HepG2 (cell line): ENCODE measurements around the gene EXOSC7. TPM values are rescaled to one million over a fixed set of nuclear protein-coding genes. Genes with fewer than 3 reads are reported as not detected.

Experiments used
- ATAC-seq: fragments of 200-7000 bp; cut with Tn5 transposase; 3 replicates; pipeline ENCODE4 v1.9.1; 2020; ENCODE audit warnings: mild to moderate bottlenecking, moderate library complexity
- BruUV-seq: library from RNA; stranded (reverse); fragments of 400-500 nt; replicated peaks from 2 replicates; lab custom pipeline; 2021; lab: Mats Ljungman, UMichigan
- CTCF ChIA-PET: fragments of 300-600 bp; formaldehyde crosslinking; extraction: SDS; loops from one replicate; lab custom pipeline; 2021; ENCODE audit warnings: low total read pairs, inconsistent platforms, low intra/inter-chr PET ratio; lab: Yijun Ruan, JAX
- POLR2A ChIA-PET: fragments of 350-600 bp; sonication (Branson Sonifier 250); formaldehyde crosslinking; loops from one replicate; lab custom pipeline; 2020; ENCODE audit warnings: antibody characterized with exemption, inconsistent platforms; lab: Yijun Ruan, JAX
- DNase-seq: peaks from one replicate; pipeline ENCODE4 v3.0.0-alpha.2; 2015; ENCODE audit warnings: low spot score
- FAIRE-seq: peaks from 3 replicates; lab custom pipeline; 2011; peaks lifted over from hg19 to GRCh38; lab: Jason Lieb, UNC
- H2AFZ ChIP-seq: one replicate; pipeline ENCODE4 v1.6.1; 2011; ENCODE audit warnings: low read length, inconsistent platforms
- H3K27ac ChIP-seq: fragments of 300-600 bp; 3 replicates; pipeline ENCODE4 v1.8.0; 2011; ENCODE audit warnings: mixed run types, mild to moderate bottlenecking, mixed read lengths, low read length, inconsistent platforms; ENCODE audit not compliant: insufficient read depth; ENCODE audit errors: extremely low read length
- H3K27me3 ChIP-seq, 2 experiments: fragments of 200-600 bp in 1 of 2; 2 replicates in 1 of 2; 3 replicates in 1 of 2; pipeline versions ENCODE4 v1.6.0 to v1.8.0; 2011; ENCODE audit warnings: low read length in 2 of 2, mild to moderate bottlenecking in 2 of 2, moderate library complexity in 2 of 2, inconsistent platforms in 1 of 2; ENCODE audit not compliant: insufficient read depth in 2 of 2, control insufficient read depth in 1 of 2
- H3K36me3 ChIP-seq, 2 experiments: fragments of 200-600 bp in 1 of 2; replicated peaks in 1 of 2; 2 replicates in 1 of 2; 3 replicates in 1 of 2; pipeline versions ENCODE4 v1.5.1 to v1.8.0; 2011; ENCODE audit warnings: low read length in 2 of 2, inconsistent platforms in 1 of 2; ENCODE audit not compliant: insufficient read depth in 2 of 2, control insufficient read depth in 1 of 2
- H3K4me1 ChIP-seq: 2 replicates; pipeline ENCODE4 v1.5.1; 2012; ENCODE audit warnings: low read length, inconsistent platforms; ENCODE audit not compliant: insufficient read depth
- H3K4me2 ChIP-seq: 2 replicates; pipeline ENCODE4 v1.6.0; 2011; ENCODE audit warnings: low read depth, low read length, inconsistent platforms
- H3K4me3 ChIP-seq, 3 experiments: fragments of 200-600 bp in 1 of 3; sonication (generic), shearing (Covaris generic) in 1 of 3; replicated peaks in 1 of 3; 2 replicates each; pipeline ENCODE4 v1.5.1; 2011 to 2016; ENCODE audit warnings: low read length in 3 of 3, inconsistent platforms in 2 of 3, low read depth in 2 of 3, mild to moderate bottlenecking in 2 of 3, control low read depth in 1 of 3, mixed read lengths in 1 of 3; ENCODE audit not compliant: insufficient read depth in 1 of 3
- H3K79me2 ChIP-seq: one replicate; pipeline ENCODE4 v1.6.1; 2011; ENCODE audit warnings: low read length, inconsistent platforms; ENCODE audit not compliant: insufficient read depth
- H3K9ac ChIP-seq: 2 replicates; pipeline ENCODE4 v1.6.0; 2011; ENCODE audit warnings: mild to moderate bottlenecking, low read depth, low read length, inconsistent platforms; ENCODE audit not compliant: insufficient read depth
- H3K9me3 ChIP-seq: 2 replicates; pipeline ENCODE4 v1.5.1; 2012; ENCODE audit warnings: mild to moderate bottlenecking, low read length
- H4K20me1 ChIP-seq: 2 replicates; pipeline ENCODE4 v1.6.0; 2011; ENCODE audit warnings: inconsistent platforms, mild to moderate bottlenecking, low read length, moderate library complexity; ENCODE audit not compliant: insufficient read depth
- CBFB ChIP-seq: sonication (generic); formaldehyde crosslinking; IDR thresholded peaks from 2 replicates; pipeline ENCODE4 v1.4.0; 2020; ENCODE audit warnings: missing genetic modification reagents
- ELK4 ChIP-seq: sonication (generic); formaldehyde crosslinking; IDR thresholded peaks from 2 replicates; pipeline ENCODE4 v1.9.0; 2021; ENCODE audit warnings: missing genetic modification reagents, borderline replicate concordance
- FOXP4 ChIP-seq: sonication (generic); formaldehyde crosslinking; IDR thresholded peaks from 2 replicates; pipeline ENCODE4 v1.4.0; 2020; ENCODE audit warnings: missing genetic modification reagents
- GLMP ChIP-seq: sonication (generic); formaldehyde crosslinking; IDR thresholded peaks from 2 replicates; pipeline ENCODE4 v1.9.0; 2021; ENCODE audit warnings: missing genetic modification reagents, mild to moderate bottlenecking, borderline replicate concordance
- MYC ChIP-seq: sonication (generic); formaldehyde crosslinking; IDR thresholded peaks from 2 replicates; pipeline ENCODE4 v1.9.0; 2021; ENCODE audit warnings: missing genetic modification reagents, borderline replicate concordance
- SALL1 ChIP-seq: sonication (generic); formaldehyde crosslinking; IDR thresholded peaks from 2 replicates; pipeline ENCODE4 v1.8.0; 2022; ENCODE audit warnings: mild to moderate bottlenecking, missing genetic modification reagents
- ZBTB7A ChIP-seq: sonication (generic); formaldehyde crosslinking; IDR thresholded peaks from 2 replicates; pipeline ENCODE4 v1.8.0; 2022; ENCODE audit warnings: mild to moderate bottlenecking, missing genetic modification reagents
- ZEB1 ChIP-seq: IDR thresholded peaks from 2 replicates; pipeline ENCODE4 v1.6.1; 2012; ENCODE audit warnings: mild to moderate bottlenecking, low read depth, inconsistent platforms; ENCODE audit not compliant: insufficient replicate concordance
- ZNF256 ChIP-seq: sonication (generic); formaldehyde crosslinking; conservative IDR thresholded peaks from 2 replicates; pipeline ENCODE4 v1.4.0; 2020; ENCODE audit warnings: missing genetic modification reagents
- ZNF512 ChIP-seq: sonication (generic); formaldehyde crosslinking; IDR thresholded peaks from 2 replicates; pipeline ENCODE4 v1.4.0; 2020; ENCODE audit warnings: mild to moderate bottlenecking, missing genetic modification reagents
- ZNF556 ChIP-seq: sonication (generic); formaldehyde crosslinking; IDR thresholded peaks from 2 replicates; pipeline ENCODE4 v1.4.0; 2020; ENCODE audit warnings: mild to moderate bottlenecking, missing genetic modification reagents, borderline replicate concordance
- ZNF562 ChIP-seq: sonication (generic); formaldehyde crosslinking; IDR thresholded peaks from 2 replicates; pipeline ENCODE4 v1.8.0; 2022; ENCODE audit warnings: missing genetic modification reagents, borderline replicate concordance
- ZNF772 ChIP-seq: sonication (generic); formaldehyde crosslinking; IDR thresholded peaks from 2 replicates; pipeline ENCODE4 v1.5.0; 2020; ENCODE audit warnings: mild to moderate bottlenecking, missing genetic modification reagents
- WGBS: methylation state at CpG from one replicate; pipeline ENCODE4 v1.1.6; 2017; ENCODE audit warnings: low lambda C conversion rate; 5-methylcytosine and 5-hydroxymethylcytosine counted together
- in situ Hi-C: cut with HindIII; loops from 2 replicates; pipeline ENCODE4 v1.10.0; 2017; ENCODE audit warnings: low pct_unique_long_range_greater_than_20kb; ENCODE audit not compliant: extremely low pct_ligation_motif_present
- intact Hi-C: fragments of 100-400 bp; cut with micrococcal nuclease; formaldehyde crosslinking; loops from one replicate; pipeline ENCODE4 v1.10.0; 2022; ENCODE audit not compliant: unreplicated experiment
- polyA plus RNA-seq, 8 experiments: library from polyadenylated mRNA; depleted of rRNA in 3 of 8; stranded (reverse) in 7 of 8; unstranded in 1 of 8; fragments of >200 nt; fragmentation: Illumina TruSeq in 4 of 8; extraction: Trizol in 4 of 8; gene quantifications; 2 replicates each; pipeline versions ENCODE4 v1.2.1 to v1.2.3, GENCODE V29; 2011 to 2016; ENCODE audit warnings: low read depth in 4 of 8, missing spikeins in 1 of 8, mixed read lengths in 1 of 8; ENCODE audit not compliant: insufficient read depth in 1 of 8
- total RNA-seq, 5 experiments: library from RNA; depleted of rRNA; stranded (reverse); fragments of >200 nt; fragmentation: Illumina TruSeq; extraction: Trizol; gene quantifications; 2 replicates each; pipeline ENCODE4 v1.2.3, GENCODE V29; 2016; ENCODE audit warnings: low read depth in 1 of 5

EXOSC7 gene
- total and polyA plus RNA-seq, 2 of the 13 experiments (the other 11 are each of a cell fraction or from before 2014, with no cell fraction given) = 68.3 to 74.7 TPM

- TF ChIP-seq FOXP4 (CRISPR knock-in tag) = no peak
- TF ChIP-seq ZNF556 (CRISPR knock-in tag) = no peak
- TF ChIP-seq ELK4 (CRISPR knock-in tag) = no peak
- TF ChIP-seq ZNF512 = no peak
Measured at GRCh38 chr3:45049807-45050206, 73.8 kb downstream of the EXOSC7 start (continued).

DNA sequence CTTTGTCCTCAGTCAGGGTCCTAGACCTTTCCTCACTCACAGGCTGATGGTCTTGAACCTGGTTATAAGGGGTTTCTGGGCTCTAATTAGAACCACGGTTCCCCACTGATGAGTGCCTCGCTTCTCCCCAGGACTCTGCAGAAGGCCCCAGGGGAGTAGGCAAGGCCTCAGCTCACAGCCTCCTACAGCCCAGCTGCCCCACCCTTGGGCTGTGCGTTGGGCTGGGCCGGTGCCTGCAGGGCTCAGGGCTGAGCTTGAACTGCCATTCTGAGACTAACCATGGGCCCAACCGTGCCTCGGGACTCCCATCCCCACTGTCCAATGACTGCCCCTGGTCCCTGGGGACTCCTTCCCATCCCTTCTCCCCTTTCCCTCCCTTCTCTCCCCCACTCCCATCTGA lies 75.6 kb downstream of the EXOSC7 start:
- Histone ChIP-seq H3K36me3 (no peaks in the 10 kb centered on the region), H3K9ac (no peak overlapping the region), H3K4me3 (no peak overlapping the region), H3K27ac (no peak overlapping the region), H3K27me3 (peaks cover 1 to 21% of the 10 kb centered on the region in 2 experiments; a peak in 2 of 5 replicates), H2AFZ (no peak overlapping the region), H3K4me1 (peaks cover 9% of the 10 kb centered on the region; the same call in 1 of the 2 replicates), H3K4me2 (no peak overlapping the region), H3K9me3 (no peaks in the 10 kb centered on the region), H4K20me1 (no peaks in the 10 kb centered on the region), H3K79me2 (no peaks in the 10 kb centered on the region)
- WGBS = no CpG with 5 or more reads among the region's 6 CpGs
- BruUV-seq = no TSS peak
- no peak for FAIRE-seq
- intact Hi-C loops (no loop called here), in situ Hi-C loops (no loop called here)
- ATAC-seq = no peak
- CTCF ChIA-PET = no interaction called here
- TF ChIP-seq MYC (CRISPR knock-in tag) (no peak), GLMP (CRISPR knock-in tag) (no peak), SALL1 (CRISPR knock-in tag) (no peak), CBFB (CRISPR knock-in tag) (no peak), ZNF256 (CRISPR knock-in tag) (no peak), ZNF772 (CRISPR knock-in tag) (no peak), ZEB1 (no peak), ZNF562 (CRISPR knock-in tag) (no peak), ZBTB7A (no peak)
- POLR2A ChIA-PET = no interaction called here
- no peak for DNase-seq
